WTC11 (cell line): ENCODE data around the gene GJD2. TPM values are rescaled to one million over a fixed set of nuclear protein-coding genes. Genes with fewer than 3 reads are reported as not detected.

Source experiments
- ATAC-seq: fragments of 200-7000 bp; cut with Tn5 transposase; 2 replicates; pipeline ENCODE4 v1.10.0; 2021; ENCODE audit warnings: mild to moderate bottlenecking, moderate library complexity
- CTCF ChIA-PET: fragments of 300-600 bp; sonication (Branson Sonifier 250); formaldehyde crosslinking; loops from one replicate; lab custom pipeline; 2021; ENCODE audit warnings: antibody characterized with exemption; lab: Charles Lee
- POLR2A ChIA-PET: fragments of 350-600 bp; sonication (Branson Sonifier 250); formaldehyde crosslinking; loops from one replicate; lab custom pipeline; 2021; ENCODE audit warnings: antibody characterized with exemption; lab: Charles Lee
- DNase-seq: peaks from one replicate; pipeline ENCODE4 v3.0.0; 2021; ENCODE audit warnings: low spot score
- H3K27ac Mint-ChIP-seq: 2 replicates; pipeline ENCODE4 v1.8.0; 2021; ENCODE audit warnings: mixed read lengths
- H3K27me3 Mint-ChIP-seq: 2 replicates; pipeline ENCODE4 v1.8.0; 2021; ENCODE audit warnings: low read depth, mild to moderate bottlenecking, moderate library complexity, mixed read lengths
- H3K36me3 Mint-ChIP-seq: 2 replicates; pipeline ENCODE4 v1.8.0; 2021; ENCODE audit warnings: mixed read lengths
- H3K4me1 Mint-ChIP-seq: 2 replicates; pipeline ENCODE4 v1.8.0; 2022; ENCODE audit warnings: mixed read lengths
- H3K4me3 Mint-ChIP-seq: 2 replicates; pipeline ENCODE4 v1.8.0; 2021; ENCODE audit warnings: mild to moderate bottlenecking, moderate library complexity, mixed read lengths
- H3K9me3 Mint-ChIP-seq: 2 replicates; pipeline ENCODE4 v1.8.0; 2021; ENCODE audit warnings: mixed read lengths
- ESRRA ChIP-seq: sonication (generic); formaldehyde crosslinking; IDR thresholded peaks from 2 replicates; pipeline ENCODE4 v1.8.1; 2022; ENCODE audit warnings: mild to moderate bottlenecking, missing genetic modification reagents, borderline replicate concordance
- ETV6 ChIP-seq: sonication (generic); formaldehyde crosslinking; IDR thresholded peaks from 2 replicates; pipeline ENCODE4 v1.8.1; 2022; ENCODE audit warnings: mild to moderate bottlenecking, missing genetic modification reagents
- FOXP1 ChIP-seq: sonication (generic); formaldehyde crosslinking; IDR thresholded peaks from 2 replicates; pipeline ENCODE4 v1.8.0; 2022; ENCODE audit warnings: missing genetic modification reagents, mild to moderate bottlenecking, moderate library complexity, borderline replicate concordance
- GABPB1 ChIP-seq: sonication (generic); formaldehyde crosslinking; IDR thresholded peaks from 2 replicates; pipeline ENCODE4 v1.8.1; 2023; ENCODE audit warnings: mild to moderate bottlenecking, missing genetic modification reagents
- GTF2I ChIP-seq: fragments of 250-450 bp; sonication (Bioruptor Pico); conservative IDR thresholded peaks from 2 replicates; pipeline ENCODE4 v1.4.0; 2021; ENCODE audit warnings: mild to moderate bottlenecking
- NR1H2 ChIP-seq: sonication (generic); formaldehyde crosslinking; IDR thresholded peaks from 2 replicates; pipeline ENCODE4 v1.9.0; 2021; ENCODE audit warnings: mild to moderate bottlenecking, moderate library complexity, missing genetic modification reagents
- NR3C1 ChIP-seq: sonication (generic); formaldehyde crosslinking; conservative IDR thresholded peaks from 2 replicates; pipeline ENCODE4 v1.8.1; 2023; ENCODE audit warnings: low read depth, mild to moderate bottlenecking, missing genetic modification reagents
- SMAD3 ChIP-seq: sonication (generic); formaldehyde crosslinking; IDR thresholded peaks from 2 replicates; pipeline ENCODE4 v1.8.0; 2022; ENCODE audit warnings: missing genetic modification reagents, mild to moderate bottlenecking, borderline replicate concordance
- SMAD4 ChIP-seq: sonication (generic); formaldehyde crosslinking; IDR thresholded peaks from 2 replicates; pipeline ENCODE4 v1.8.0; 2022; ENCODE audit warnings: mild to moderate bottlenecking, missing genetic modification reagents
- ZNF138 ChIP-seq: sonication (generic); formaldehyde crosslinking; conservative IDR thresholded peaks from 2 replicates; pipeline ENCODE4 v1.8.1; 2022; ENCODE audit warnings: mild to moderate bottlenecking, moderate library complexity, missing genetic modification reagents
- ZNF232 ChIP-seq: sonication (generic); formaldehyde crosslinking; IDR thresholded peaks from 2 replicates; pipeline ENCODE4 v1.8.0; 2022; ENCODE audit warnings: mild to moderate bottlenecking, missing genetic modification reagents
- ZNF263 ChIP-seq: sonication (generic); formaldehyde crosslinking; IDR thresholded peaks from 2 replicates; pipeline ENCODE4 v1.8.1; 2022; ENCODE audit warnings: low read depth, mild to moderate bottlenecking, moderate library complexity, missing genetic modification reagents
- ZNF396 ChIP-seq: fragments of 250-450 bp; sonication (Bioruptor Pico); IDR thresholded peaks from 2 replicates; pipeline ENCODE4 v1.8.0; 2021; ENCODE audit warnings: mild to moderate bottlenecking, moderate library complexity, borderline replicate concordance
- ZNF671 ChIP-seq: fragments of 250-450 bp; sonication (Bioruptor Pico); IDR thresholded peaks from 2 replicates; pipeline ENCODE4 v1.8.0; 2021; ENCODE audit warnings: mild to moderate bottlenecking
- total RNA-seq: library from RNA; stranded (reverse); gene quantifications from 3 replicates; pipeline ENCODE4 v1.2.3, GENCODE V29; 2021
- TF ChIP-seq, protein P1 (sequence below): sonication (generic); formaldehyde crosslinking; IDR thresholded peaks from 2 replicates; pipeline ENCODE4 v1.8.1; 2023; ENCODE audit warnings: mild to moderate bottlenecking, moderate library complexity, missing genetic modification reagents
- TF ChIP-seq, protein P2 (sequence below): sonication (generic); formaldehyde crosslinking; IDR thresholded peaks from 2 replicates; pipeline ENCODE4 v1.8.0; 2022; ENCODE audit warnings: mild to moderate bottlenecking, missing genetic modification reagents
- TF ChIP-seq, protein P3 (sequence below): sonication (generic); formaldehyde crosslinking; IDR thresholded peaks from 2 replicates; pipeline ENCODE4 v1.8.1; 2023; ENCODE audit warnings: mild to moderate bottlenecking, missing genetic modification reagents
- TF ChIP-seq, protein P4 (sequence below): sonication (generic); formaldehyde crosslinking; IDR thresholded peaks from 2 replicates; pipeline ENCODE4 v1.8.1; 2022; ENCODE audit warnings: mild to moderate bottlenecking, moderate library complexity, missing genetic modification reagents
- TF ChIP-seq, protein P5 (sequence below): sonication (generic); formaldehyde crosslinking; IDR thresholded peaks from 2 replicates; pipeline ENCODE4 v1.8.1; 2022; ENCODE audit warnings: missing genetic modification reagents, borderline replicate concordance
- TF ChIP-seq, protein P6 (sequence below): sonication (generic); formaldehyde crosslinking; IDR thresholded peaks from 2 replicates; pipeline ENCODE4 v1.8.1; 2022; ENCODE audit warnings: mild to moderate bottlenecking, missing genetic modification reagents, moderate library complexity, borderline replicate concordance
- TF ChIP-seq, protein P7 (sequence below): sonication (generic); formaldehyde crosslinking; IDR thresholded peaks from 2 replicates; pipeline ENCODE4 v1.8.0; 2022; ENCODE audit warnings: mild to moderate bottlenecking, missing genetic modification reagents
- TF ChIP-seq, protein P8 (sequence below): sonication (generic); formaldehyde crosslinking; IDR thresholded peaks from 2 replicates; pipeline ENCODE4 v1.8.0; 2023; ENCODE audit warnings: missing genetic modification reagents, mild to moderate bottlenecking, borderline replicate concordance
- TF ChIP-seq, protein P9 (sequence below): fragments of 250-450 bp; sonication (Bioruptor Pico); IDR thresholded peaks from 2 replicates; pipeline ENCODE4 v1.9.0; 2021; ENCODE audit warnings: mild to moderate bottlenecking

GJD2 gene
- total RNA-seq, 1 experiment from 2014 or later: 0.22 TPM

DNA sequence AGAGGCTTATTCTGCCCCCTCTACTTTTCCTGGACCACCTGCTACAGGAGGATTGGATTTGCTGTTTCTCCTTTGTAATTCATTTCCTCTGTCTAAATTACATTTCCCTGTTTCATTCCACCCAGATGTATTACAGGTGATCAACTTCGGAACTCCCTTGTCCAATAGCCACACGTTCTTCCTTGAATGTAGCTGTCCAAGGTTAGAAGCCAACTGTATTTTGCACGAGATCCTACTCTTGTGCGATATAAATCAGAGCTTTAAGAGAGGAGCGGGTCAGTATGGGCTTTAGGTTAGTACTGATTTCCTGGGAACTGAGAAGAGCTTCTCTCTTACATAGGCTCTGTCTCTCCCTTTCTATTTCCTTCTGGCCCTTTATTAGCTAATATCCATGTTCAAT lies 20.5 kb downstream of the GJD2 start:
- Mint-ChIP-seq H3K27ac (no peak overlapping the region), H3K4me1 (peaks cover 10% of the 10 kb centered on the region), H3K9me3 (peaks cover 4% of the 10 kb centered on the region; the same call in 1 of the 2 replicates), H3K27me3 (peaks cover 2% of the 10 kb centered on the region; the same call in 1 of the 2 replicates), H3K4me3 (no peak overlapping the region), H3K36me3 (no peaks in the 10 kb centered on the region)
- DNase-seq: no peak
- ChIA-PET POLR2A (no interaction called here), CTCF (no interaction called here)
- no peak for ATAC-seq
- TF ChIP-seq, protein P1, sequence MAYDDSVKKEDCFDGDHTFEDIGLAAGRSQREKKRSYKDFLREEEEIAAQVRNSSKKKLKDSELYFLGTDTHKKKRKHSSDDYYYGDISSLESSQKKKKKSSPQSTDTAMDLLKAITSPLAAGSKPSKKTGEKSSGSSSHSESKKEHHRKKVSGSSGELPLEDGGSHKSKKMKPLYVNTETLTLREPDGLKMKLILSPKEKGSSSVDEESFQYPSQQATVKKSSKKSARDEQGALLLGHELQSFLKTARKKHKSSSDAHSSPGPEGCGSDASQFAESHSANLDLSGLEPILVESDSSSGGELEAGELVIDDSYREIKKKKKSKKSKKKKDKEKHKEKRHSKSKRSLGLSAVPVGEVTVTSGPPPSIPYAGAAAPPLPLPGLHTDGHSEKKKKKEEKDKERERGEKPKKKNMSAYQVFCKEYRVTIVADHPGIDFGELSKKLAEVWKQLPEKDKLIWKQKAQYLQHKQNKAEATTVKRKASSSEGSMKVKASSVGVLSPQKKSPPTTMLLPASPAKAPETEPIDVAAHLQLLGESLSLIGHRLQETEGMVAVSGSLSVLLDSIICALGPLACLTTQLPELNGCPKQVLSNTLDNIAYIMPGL: no peak
- TF ChIP-seq SMAD4 (no peak), ZNF671 (CRISPR knock-in tag) (no peak), ZNF232 (no peak), ZNF138 (CRISPR knock-in tag) (no peak), GABPB1 (no peak)
- TF ChIP-seq, protein P2, sequence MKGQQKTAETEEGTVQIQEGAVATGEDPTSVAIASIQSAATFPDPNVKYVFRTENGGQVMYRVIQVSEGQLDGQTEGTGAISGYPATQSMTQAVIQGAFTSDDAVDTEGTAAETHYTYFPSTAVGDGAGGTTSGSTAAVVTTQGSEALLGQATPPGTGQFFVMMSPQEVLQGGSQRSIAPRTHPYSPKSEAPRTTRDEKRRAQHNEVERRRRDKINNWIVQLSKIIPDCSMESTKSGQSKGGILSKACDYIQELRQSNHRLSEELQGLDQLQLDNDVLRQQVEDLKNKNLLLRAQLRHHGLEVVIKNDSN: no peak

DNA sequence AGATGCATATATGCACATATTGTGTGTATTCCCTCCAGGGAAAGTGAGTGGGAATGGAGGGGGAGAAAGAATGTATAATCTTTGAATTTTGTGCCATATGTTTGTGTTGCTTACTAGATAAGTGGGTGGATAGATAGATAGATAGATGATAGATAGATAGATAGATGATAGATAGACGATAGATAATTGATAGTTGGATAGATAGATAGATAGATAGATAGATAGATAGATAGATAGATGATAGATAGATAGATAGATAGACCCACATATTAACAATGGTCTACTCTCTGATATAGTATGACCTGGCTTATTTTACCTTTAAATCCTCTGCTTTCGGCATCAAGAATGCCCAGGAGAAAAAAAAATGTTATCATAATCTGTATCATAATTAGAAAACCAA lies 21.2 kb downstream of the GJD2 start:
- Mint-ChIP-seq H3K9me3 (peaks cover 4% of the 10 kb centered on the region; the same call in 1 of the 2 replicates), H3K4me1 (peaks cover 16% of the 10 kb centered on the region), H3K27me3 (peaks cover 2% of the 10 kb centered on the region; the same call in 1 of the 2 replicates), H3K36me3 (no peaks in the 10 kb centered on the region), H3K27ac (no peak overlapping the region), H3K4me3 (no peak overlapping the region)
- ChIA-PET CTCF (no interaction called here), POLR2A (no interaction called here)
- ATAC-seq (no peak), DNase-seq (no peak)
- TF ChIP-seq ZNF232 (no peak), GTF2I (CRISPR knock-in tag) (no peak), NR1H2 (CRISPR knock-in tag) (no peak), NR3C1 (CRISPR knock-in tag) (no peak), SMAD3 (CRISPR knock-in tag) (no peak), ESRRA (no peak), FOXP1 (no peak), SMAD4 (no peak), ZNF396 (CRISPR knock-in tag) (no peak), ETV6 (CRISPR knock-in tag) (no peak), ZNF263 (CRISPR knock-in tag) (no peak)
- TF ChIP-seq, protein P3, sequence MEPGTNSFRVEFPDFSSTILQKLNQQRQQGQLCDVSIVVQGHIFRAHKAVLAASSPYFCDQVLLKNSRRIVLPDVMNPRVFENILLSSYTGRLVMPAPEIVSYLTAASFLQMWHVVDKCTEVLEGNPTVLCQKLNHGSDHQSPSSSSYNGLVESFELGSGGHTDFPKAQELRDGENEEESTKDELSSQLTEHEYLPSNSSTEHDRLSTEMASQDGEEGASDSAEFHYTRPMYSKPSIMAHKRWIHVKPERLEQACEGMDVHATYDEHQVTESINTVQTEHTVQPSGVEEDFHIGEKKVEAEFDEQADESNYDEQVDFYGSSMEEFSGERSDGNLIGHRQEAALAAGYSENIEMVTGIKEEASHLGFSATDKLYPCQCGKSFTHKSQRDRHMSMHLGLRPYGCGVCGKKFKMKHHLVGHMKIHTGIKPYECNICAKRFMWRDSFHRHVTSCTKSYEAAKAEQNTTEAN (CRISPR knock-in tag): no peak
- TF ChIP-seq, protein P4, sequence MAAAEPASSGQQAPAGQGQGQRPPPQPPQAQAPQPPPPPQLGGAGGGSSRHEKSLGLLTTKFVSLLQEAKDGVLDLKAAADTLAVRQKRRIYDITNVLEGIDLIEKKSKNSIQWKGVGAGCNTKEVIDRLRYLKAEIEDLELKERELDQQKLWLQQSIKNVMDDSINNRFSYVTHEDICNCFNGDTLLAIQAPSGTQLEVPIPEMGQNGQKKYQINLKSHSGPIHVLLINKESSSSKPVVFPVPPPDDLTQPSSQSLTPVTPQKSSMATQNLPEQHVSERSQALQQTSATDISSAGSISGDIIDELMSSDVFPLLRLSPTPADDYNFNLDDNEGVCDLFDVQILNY: no peak
- TF ChIP-seq, protein P5, sequence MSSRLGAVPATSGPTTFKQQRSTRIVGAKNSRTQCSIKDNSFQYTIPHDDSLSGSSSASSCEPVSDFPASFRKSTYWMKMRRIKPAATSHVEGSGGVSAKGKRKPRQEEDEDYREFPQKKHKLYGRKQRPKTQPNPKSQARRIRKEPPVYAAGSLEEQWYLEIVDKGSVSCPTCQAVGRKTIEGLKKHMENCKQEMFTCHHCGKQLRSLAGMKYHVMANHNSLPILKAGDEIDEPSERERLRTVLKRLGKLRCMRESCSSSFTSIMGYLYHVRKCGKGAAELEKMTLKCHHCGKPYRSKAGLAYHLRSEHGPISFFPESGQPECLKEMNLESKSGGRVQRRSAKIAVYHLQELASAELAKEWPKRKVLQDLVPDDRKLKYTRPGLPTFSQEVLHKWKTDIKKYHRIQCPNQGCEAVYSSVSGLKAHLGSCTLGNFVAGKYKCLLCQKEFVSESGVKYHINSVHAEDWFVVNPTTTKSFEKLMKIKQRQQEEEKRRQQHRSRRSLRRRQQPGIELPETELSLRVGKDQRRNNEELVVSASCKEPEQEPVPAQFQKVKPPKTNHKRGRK: no peak
- TF ChIP-seq, protein P6, sequence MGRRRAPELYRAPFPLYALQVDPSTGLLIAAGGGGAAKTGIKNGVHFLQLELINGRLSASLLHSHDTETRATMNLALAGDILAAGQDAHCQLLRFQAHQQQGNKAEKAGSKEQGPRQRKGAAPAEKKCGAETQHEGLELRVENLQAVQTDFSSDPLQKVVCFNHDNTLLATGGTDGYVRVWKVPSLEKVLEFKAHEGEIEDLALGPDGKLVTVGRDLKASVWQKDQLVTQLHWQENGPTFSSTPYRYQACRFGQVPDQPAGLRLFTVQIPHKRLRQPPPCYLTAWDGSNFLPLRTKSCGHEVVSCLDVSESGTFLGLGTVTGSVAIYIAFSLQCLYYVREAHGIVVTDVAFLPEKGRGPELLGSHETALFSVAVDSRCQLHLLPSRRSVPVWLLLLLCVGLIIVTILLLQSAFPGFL (CRISPR knock-in tag): no peak
- TF ChIP-seq, protein P7, sequence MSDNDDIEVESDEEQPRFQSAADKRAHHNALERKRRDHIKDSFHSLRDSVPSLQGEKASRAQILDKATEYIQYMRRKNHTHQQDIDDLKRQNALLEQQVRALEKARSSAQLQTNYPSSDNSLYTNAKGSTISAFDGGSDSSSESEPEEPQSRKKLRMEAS (CRISPR knock-in tag): no peak
- TF ChIP-seq, protein P8, sequence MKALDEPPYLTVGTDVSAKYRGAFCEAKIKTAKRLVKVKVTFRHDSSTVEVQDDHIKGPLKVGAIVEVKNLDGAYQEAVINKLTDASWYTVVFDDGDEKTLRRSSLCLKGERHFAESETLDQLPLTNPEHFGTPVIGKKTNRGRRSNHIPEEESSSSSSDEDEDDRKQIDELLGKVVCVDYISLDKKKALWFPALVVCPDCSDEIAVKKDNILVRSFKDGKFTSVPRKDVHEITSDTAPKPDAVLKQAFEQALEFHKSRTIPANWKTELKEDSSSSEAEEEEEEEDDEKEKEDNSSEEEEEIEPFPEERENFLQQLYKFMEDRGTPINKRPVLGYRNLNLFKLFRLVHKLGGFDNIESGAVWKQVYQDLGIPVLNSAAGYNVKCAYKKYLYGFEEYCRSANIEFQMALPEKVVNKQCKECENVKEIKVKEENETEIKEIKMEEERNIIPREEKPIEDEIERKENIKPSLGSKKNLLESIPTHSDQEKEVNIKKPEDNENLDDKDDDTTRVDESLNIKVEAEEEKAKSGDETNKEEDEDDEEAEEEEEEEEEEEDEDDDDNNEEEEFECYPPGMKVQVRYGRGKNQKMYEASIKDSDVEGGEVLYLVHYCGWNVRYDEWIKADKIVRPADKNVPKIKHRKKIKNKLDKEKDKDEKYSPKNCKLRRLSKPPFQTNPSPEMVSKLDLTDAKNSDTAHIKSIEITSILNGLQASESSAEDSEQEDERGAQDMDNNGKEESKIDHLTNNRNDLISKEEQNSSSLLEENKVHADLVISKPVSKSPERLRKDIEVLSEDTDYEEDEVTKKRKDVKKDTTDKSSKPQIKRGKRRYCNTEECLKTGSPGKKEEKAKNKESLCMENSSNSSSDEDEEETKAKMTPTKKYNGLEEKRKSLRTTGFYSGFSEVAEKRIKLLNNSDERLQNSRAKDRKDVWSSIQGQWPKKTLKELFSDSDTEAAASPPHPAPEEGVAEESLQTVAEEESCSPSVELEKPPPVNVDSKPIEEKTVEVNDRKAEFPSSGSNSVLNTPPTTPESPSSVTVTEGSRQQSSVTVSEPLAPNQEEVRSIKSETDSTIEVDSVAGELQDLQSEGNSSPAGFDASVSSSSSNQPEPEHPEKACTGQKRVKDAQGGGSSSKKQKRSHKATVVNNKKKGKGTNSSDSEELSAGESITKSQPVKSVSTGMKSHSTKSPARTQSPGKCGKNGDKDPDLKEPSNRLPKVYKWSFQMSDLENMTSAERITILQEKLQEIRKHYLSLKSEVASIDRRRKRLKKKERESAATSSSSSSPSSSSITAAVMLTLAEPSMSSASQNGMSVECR (CRISPR knock-in tag): no peak
- TF ChIP-seq, protein P9, sequence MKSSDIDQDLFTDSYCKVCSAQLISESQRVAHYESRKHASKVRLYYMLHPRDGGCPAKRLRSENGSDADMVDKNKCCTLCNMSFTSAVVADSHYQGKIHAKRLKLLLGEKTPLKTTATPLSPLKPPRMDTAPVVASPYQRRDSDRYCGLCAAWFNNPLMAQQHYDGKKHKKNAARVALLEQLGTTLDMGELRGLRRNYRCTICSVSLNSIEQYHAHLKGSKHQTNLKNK: no peak
